GM21529 (cell line): Measurements from ENCODE around the gene RASAL3.

Source experiments
- ATAC-seq: cut with Tn5 transposase; IDR thresholded peaks from one replicate; pipeline ENCODE4 v1.9.1; 2021; ENCODE audit not compliant: unreplicated experiment

RASAL3 gene

GRCh38 chr19:15449620-15450527, 14.5 kb downstream of the RASAL3 start, which contains the start of gene WIZ:
Gene WIZ (minus strand): TSS chr19:15449956. CDS start chr19:15448307, 1,649 bp downstream.
- no peak for ATAC-seq

DNA sequence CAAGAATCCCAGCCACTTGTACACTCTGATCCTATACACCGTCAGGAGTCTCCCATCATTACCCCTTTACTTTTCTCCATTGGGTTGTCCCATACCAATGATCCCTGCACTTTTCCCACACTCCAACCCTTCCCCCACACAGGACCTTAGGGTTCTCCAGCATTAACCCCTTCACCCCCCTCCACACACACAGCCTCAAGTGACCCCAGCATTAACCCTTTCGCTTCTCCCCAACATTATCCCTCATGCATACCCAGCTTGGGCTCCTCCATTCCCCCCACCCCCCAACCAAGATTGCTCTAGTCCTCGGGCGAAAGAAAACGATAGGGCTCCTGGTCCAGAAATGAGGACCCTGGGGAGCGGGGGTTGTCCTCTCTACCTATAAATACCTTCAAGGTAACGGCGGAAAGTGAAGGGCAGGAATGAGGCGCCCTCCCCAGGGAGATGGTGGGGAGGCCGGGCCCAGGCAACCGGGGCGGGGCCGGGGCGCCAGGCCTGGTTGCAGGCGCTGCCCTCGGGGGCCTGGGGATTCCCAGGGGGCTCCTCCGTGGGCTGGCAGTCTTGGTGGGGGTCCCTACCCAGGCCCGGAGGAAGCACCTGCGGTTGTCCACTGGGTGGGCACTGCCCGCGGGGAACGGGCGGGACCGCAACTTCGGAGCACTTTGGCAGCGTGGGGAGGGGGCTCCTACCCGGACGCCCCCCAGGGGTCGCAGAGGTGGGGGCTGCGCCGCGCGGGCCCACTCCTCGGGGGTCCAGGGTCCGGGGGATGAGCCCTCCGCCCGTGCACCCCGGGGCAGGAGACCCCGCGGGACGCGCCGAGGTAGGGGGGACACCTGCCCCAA, 15.3 kb downstream of the RASAL3 start:
- no peak for ATAC-seq

GRCh38 chr19:15448044-15448777, 16.1 kb downstream of the RASAL3 start:
- ATAC-seq = no peak

DNA sequence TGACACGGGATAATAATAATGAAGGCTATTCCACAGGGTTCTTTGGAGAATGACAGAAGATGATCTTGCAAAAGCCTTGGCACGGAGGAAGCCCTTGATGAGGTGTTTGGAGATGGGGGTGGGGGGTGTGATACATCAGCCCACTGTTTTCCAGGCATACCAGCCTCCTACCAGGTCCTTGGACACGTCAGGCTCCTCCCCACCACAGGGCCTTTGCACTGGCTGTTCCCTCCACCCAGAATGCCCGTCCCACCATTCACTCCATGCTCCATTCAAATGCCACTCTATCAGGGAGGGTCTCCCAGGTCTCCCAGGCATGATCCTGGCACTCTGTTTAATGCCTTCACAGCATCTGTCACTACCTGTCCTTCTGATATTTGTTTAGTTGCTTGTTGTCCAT, 17.3 kb downstream of the RASAL3 start:
- no peak for ATAC-seq

DNA sequence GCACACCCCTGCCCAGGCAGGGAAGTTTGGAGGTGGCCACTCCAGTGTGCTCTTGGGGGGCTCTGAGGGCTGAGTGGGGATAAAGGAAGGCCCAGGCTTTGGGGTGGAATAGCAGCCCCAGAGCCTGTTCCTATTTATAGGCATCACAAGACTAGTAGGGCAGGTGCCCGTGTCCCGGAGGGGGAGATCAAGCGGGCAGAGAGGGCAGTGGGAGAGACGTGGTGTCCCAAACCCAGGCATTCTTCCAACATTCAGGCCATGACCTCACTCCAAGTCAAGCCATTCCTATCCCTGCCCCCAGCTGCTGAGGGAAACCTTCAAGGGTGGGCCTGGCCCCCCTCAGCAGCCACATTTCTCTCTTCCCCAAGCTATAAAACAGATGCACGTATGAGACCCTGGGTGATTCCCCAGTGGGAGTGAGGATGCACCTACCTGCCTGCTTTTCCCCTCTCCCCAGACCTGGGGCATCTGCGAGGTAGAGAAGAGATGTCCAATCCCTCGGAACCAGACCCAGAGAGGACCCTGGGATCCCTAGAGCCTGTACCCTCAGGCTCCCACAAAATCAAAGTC, 18.5 kb downstream of the RASAL3 start:
- ATAC-seq = no peak

GRCh38 chr19:15445227-15445605, 19.1 kb downstream of the RASAL3 start:
- no peak for ATAC-seq

DNA sequence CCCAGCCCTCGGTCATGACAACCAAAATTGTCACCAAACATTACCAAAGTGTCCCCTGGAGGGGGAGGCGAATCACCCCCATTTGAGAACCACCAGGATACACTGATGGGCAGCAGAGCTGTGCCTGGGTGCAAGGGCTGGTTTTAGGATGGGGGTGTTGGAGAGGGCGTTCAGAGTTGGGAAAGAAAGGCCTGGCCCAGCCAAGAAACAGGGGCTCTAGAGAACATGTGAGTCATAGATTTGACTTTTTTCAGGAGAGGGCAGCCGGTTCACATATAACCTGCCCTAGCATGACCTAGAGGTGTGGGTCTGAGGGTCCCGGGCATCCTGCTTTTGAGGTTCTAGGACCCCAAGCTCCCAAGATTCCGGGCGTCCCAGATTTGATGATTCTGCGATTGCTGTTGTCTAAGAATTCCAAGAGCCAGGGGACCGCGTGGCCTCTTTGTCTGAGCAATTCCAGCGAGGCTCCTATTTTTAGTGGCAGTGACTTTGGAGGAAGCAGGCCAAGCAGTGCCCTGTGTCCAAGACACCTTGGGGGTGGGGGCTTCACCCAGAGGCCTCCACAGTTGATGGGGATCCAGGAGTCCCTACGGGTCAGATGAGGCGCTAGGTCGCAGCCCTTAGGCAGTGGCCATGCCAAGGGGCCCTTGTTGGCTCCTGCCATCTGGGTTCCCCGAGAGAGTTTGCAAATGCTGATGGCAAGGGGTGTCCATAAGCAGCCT, 19.7 kb downstream of the RASAL3 start:
- ATAC-seq = no peak

- no peak for ATAC-seq
These were observed 20.5 kb downstream of the RASAL3 start for GRCh38 chr19:15443838-15444237.

GRCh38 chr19:15443325-15443724, 21.0 kb downstream of the RASAL3 start:
- no peak for ATAC-seq

DNA sequence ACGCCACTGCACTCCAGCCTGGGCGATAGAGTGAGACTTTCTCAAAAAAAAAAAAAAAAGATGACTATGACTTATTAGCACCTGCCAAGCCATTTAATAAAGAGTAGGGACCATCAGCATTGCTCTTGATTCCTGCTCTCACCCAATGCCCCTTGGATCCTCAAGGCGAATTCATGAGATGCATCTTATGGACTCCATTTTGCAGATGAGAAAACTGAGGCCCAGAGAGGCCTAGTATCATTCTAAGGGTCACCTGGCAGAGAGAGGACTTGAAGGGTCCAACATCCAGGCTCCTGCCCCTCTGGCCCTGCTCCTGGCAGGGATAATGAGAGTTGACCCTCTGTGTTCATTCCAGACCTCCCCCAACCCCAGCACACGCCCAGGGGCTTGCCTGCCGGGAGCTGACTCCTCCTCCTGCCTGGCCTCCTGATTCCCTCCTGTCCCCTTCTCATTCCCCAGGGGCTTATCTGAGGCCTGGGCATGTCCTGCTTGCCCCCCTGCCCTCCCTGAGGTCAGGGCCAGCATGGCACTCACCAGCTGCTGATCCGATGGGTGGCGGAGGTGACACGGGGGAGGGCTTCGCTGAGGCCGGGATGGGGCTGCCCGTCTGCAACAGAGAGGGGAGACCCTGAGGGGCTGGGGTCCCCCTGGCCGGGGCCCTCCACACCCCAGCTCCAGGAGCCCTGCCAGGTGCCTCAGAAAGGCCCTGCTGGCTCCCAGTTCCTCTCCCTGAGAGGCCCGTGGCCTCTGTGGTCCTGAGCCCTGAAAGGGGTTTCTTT, 22.0 kb downstream of the RASAL3 start:
- ATAC-seq = no peak

- ATAC-seq = no peak
These were observed 23.0 kb downstream of the RASAL3 start for GRCh38 chr19:15441317-15441716.

DNA sequence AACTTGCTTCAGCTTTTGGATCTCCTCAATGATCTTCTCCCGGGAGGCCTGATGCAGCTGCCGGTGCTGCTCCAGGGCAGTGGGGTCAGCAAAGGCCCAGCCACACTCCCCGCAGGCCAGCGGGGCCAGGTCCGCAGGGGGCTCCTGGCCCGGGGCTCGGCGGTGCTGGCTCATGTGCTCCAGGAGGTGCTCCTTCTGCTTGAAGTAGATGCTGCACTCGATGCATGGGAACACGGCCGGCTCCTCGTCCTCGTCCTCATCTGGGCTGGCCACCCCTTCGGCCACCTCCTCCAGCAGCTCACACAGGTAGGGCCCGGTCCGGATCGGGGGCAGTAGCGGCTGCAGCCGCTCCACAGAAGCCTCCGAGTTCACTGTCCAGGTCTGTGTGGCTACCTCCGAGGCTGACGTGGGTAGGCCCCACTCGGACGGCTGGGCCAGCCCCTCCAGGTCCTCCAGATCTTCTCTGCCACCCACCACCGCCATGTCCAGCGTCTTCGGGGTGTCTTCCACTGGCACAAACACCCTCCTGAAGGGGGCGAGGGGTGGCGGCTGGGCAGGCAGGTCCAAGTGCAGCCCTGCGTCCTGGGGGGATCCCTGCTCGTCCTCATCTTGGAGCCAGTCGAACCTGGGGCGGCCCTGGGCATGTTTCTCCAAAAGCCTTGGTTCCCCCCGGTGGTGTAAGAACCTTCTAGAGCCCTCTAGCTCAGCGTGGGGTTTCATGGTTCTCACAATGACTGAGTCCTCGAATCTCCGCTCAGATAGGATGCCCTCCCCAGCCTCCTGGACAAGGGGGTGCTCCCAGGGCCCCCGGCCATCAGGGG, 24.3 kb downstream of the RASAL3 start:
- no peak for ATAC-seq

DNA sequence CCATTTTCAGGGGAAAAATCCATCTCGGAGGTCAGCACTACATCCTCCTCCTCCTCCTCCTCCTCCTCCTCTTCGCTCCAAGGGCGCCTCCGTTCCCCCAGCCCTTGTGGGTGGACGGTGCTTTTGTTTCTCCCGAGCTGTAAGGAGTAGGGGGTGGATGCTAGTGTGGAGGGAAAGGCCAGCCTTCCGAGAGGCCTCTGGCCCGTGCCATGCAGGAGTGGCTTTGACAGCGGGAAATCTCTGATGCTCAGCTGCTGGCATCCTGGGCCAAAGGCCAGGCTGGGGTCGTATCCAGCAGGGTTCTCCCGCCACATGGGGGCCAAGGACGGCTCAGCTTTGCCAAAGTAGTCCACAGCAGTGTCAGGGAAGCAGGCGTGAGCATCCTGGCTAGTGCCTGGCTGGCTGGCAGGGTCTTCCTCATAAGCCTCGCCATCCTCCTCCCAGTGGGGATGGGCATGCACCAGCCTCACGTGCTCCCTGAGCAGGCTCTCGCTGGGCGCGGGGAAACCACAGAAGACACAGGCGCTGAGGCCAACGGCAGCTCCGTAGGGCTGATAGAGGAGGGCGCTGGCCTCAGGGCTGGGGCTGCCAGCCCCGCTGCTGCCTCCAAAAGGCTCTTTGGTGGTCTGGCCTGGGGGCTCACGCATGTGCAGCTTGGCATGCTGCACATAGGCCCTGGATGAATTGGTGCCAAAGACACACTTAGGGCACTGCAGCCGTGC, 25.1 kb downstream of the RASAL3 start:
- no peak for ATAC-seq

DNA sequence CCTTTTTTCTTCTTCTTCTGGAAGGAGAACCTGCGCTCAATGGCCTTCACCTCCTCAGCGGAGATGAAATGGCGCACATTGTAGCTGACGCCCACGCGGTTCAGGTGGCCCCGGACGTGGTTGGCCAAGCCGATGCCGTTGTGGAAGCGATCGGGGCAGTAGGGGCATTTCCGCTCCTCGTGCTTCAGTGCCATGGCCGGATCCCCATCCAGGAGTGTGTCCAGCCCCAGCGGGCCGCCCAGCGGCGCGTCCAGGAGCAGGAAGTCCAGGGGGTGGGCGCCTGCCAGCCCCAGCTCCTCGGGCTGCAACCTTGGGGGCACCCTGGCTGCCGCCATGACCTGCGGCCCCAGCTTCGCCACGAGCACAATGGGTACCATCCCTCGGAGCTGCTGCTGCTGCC, 25.8 kb downstream of the RASAL3 start:
- no peak for ATAC-seq

- ATAC-seq = no peak
These were observed 26.2 kb downstream of the RASAL3 start for GRCh38 chr19:15438124-15438496.

DNA sequence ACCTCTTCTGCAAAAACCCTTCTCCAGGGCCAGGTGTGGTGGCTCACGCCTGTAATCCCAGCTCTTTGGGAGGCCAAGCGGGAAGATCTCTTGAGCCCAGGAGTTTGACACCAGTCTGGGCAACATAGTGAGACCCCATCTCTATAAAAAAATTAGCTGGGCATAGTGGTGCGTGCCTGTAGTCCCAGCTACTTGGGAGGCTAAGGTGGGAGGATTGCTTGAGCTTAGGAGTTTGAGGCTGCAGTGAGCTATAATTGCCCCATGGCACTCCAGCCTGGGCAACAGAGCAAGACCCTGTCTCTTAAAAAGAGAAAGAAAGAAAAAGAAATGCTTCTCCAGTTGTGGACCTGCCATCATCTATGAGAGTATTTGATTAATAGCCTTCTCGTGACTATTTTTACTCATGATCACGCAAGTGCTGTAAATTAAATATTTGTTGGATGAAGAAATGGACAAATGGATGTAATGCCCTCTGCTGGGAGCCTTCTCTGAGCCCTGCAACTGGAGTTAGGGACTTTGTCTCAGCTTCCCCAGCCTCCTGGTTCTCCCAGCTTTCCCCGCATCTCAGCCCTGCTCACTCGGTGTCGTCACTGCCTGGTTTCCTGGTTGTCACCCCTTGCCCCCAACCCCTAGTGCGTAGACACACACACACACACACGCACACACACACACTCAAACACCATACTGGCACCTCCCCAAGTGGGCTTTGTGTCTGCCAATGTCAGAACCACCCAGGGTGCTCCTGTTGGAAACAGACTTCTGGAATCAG, 26.8 kb downstream of the RASAL3 start:
- ATAC-seq = no peak

GRCh38 chr19:15436826-15437110, 27.6 kb downstream of the RASAL3 start:
- no peak for ATAC-seq
